Osteoblast (primary cell): ENCODE measurements around the gene NRIP1. TPM values are rescaled to one million over a fixed set of nuclear protein-coding genes. Genes with fewer than 3 reads are reported as not detected.

ENCODE experiments used
- DNase-seq: peaks from one replicate; pipeline ENCODE4 v3.0.0; 2011; ENCODE audit warnings: low spot score, mixed read lengths; ENCODE audit not compliant: insufficient read length; ENCODE audit errors: missing footprints
- H2AFZ ChIP-seq: 2 replicates; pipeline ENCODE4 v1.6.0; 2011; ENCODE audit warnings: mild to moderate bottlenecking, low read length
- H3K27ac ChIP-seq: 2 replicates; pipeline ENCODE4 v1.5.1; 2011; ENCODE audit warnings: mild to moderate bottlenecking, low read depth, low read length, moderate library complexity
- H3K27me3 ChIP-seq: 2 replicates; pipeline ENCODE4 v1.6.0; 2012; ENCODE audit warnings: mild to moderate bottlenecking, control low read depth, inconsistent platforms, low read length, moderate library complexity; ENCODE audit not compliant: insufficient read depth
- H3K36me3 ChIP-seq: 2 replicates; pipeline ENCODE4 v1.5.1; 2011; ENCODE audit warnings: mild to moderate bottlenecking, low read length, control low read depth, moderate library complexity; ENCODE audit not compliant: insufficient read depth
- H3K4me1 ChIP-seq: 2 replicates; pipeline ENCODE4 v1.5.1; 2011; ENCODE audit warnings: mild to moderate bottlenecking, low read length, control low read depth, moderate library complexity; ENCODE audit not compliant: insufficient read depth
- H3K4me2 ChIP-seq: 2 replicates; pipeline ENCODE4 v1.6.0; 2011; ENCODE audit warnings: mild to moderate bottlenecking, low read length; ENCODE audit not compliant: insufficient read depth
- H3K4me3 ChIP-seq: fragments of 200-600 bp; sonication (generic); 3 replicates; pipeline ENCODE4 v1.5.1; 2012; ENCODE audit warnings: mild to moderate bottlenecking, low read length, inconsistent platforms; ENCODE audit not compliant: insufficient read depth
- H3K79me2 ChIP-seq: 2 replicates; pipeline ENCODE4 v1.6.0; 2012; ENCODE audit warnings: mild to moderate bottlenecking, low read length, control low read depth, inconsistent platforms; ENCODE audit not compliant: insufficient read depth
- H3K9me3 ChIP-seq: 2 replicates; pipeline ENCODE4 v1.5.1; 2011; ENCODE audit warnings: low read depth, low read length, control low read depth
- H4K20me1 ChIP-seq: 2 replicates; pipeline ENCODE4 v1.6.0; 2012; ENCODE audit warnings: mild to moderate bottlenecking, low read length, control low read depth; ENCODE audit not compliant: insufficient read depth
- CTCF ChIP-seq: IDR thresholded peaks from 2 replicates; pipeline ENCODE4 v1.5.1; 2011; ENCODE audit warnings: mild to moderate bottlenecking, low read depth, low read length, moderate library complexity; ENCODE audit errors: extremely low read depth
- total RNA-seq: library from RNA; depleted of rRNA; stranded (reverse); fragments of >200 nt; gene quantifications from 2 replicates; pipeline ENCODE4 v1.2.3, GENCODE V29; 2012

Gene NRIP1
- total RNA-seq, 1 donor: 32.6 TPM

GRCh38 chr21:14955936-14956520, 108.8 kb downstream of the NRIP1 start:
- no peak for TF ChIP-seq CTCF

GRCh38 chr21:14952916-14953315, 111.9 kb downstream of the NRIP1 start:
- no peaks in the 10 kb centered on the region for H3K36me3 ChIP-seq
- TF ChIP-seq CTCF: peak; percentile 20
- peaks cover 21% of the 10 kb centered on the region for H3K4me1 ChIP-seq
- H3K27ac ChIP-seq: no peak overlapping the region
- H3K4me2 ChIP-seq: no peak overlapping the region
- H3K9me3 ChIP-seq: peaks cover 2% of the 10 kb centered on the region
- no peaks in the 10 kb centered on the region for H3K79me2 ChIP-seq
- H3K27me3 ChIP-seq: no peaks in the 10 kb centered on the region
- no peak overlapping the region for H3K4me3 ChIP-seq
- no peaks in the 10 kb centered on the region for H4K20me1 ChIP-seq
- no peak overlapping the region for H2AFZ ChIP-seq
- no peak for DNase-seq

More at GRCh38 chr21:14955936-14956520, 108.8 kb downstream of the NRIP1 start:
- Histone ChIP-seq H3K9me3 (no peaks in the 10 kb centered on the region), H3K4me1 (peaks cover 26% of the 10 kb centered on the region), H3K36me3 (no peaks in the 10 kb centered on the region), H4K20me1 (no peaks in the 10 kb centered on the region), H3K4me3 (no peak overlapping the region), H3K79me2 (no peaks in the 10 kb centered on the region), H2AFZ (no peak overlapping the region), H3K27me3 (no peaks in the 10 kb centered on the region), H3K27ac (peak overlapping the region; percentile 68), H3K4me2 (no peak overlapping the region)
- DNase-seq: no peak

GRCh38 chr21:14949603-14950002, 115.2 kb downstream of the NRIP1 start:
- Histone ChIP-seq H3K4me1 (no peaks in the 10 kb centered on the region), H2AFZ (no peak overlapping the region), H4K20me1 (no peaks in the 10 kb centered on the region), H3K27ac (no peak overlapping the region), H3K27me3 (no peaks in the 10 kb centered on the region), H3K36me3 (no peaks in the 10 kb centered on the region), H3K79me2 (no peaks in the 10 kb centered on the region), H3K4me2 (no peak overlapping the region), H3K9me3 (peaks cover 2% of the 10 kb centered on the region), H3K4me3 (no peak overlapping the region)
- no peak for DNase-seq
- no peak for TF ChIP-seq CTCF

- Histone ChIP-seq H4K20me1 (no peaks in the 10 kb centered on the region), H3K9me3 (peaks cover 2% of the 10 kb centered on the region), H3K27ac (no peak overlapping the region), H3K79me2 (no peaks in the 10 kb centered on the region), H3K4me3 (no peak overlapping the region), H3K4me2 (no peak overlapping the region), H3K36me3 (no peaks in the 10 kb centered on the region), H2AFZ (no peak overlapping the region), H3K27me3 (no peaks in the 10 kb centered on the region), H3K4me1 (peaks cover 3% of the 10 kb centered on the region)
- TF ChIP-seq CTCF: no peak
- DNase-seq: no peak
These were observed 117.1 kb downstream of the NRIP1 start for GRCh38 chr21:14947613-14948160.
